DOHH2 (cell line): ENCODE data around the gene ANXA7.

Experiments used
- CTCF ChIP-seq: fragments of 200-600 bp; sonication (generic); IDR thresholded peaks from one replicate; pipeline ENCODE4 v1.5.1; 2014; ENCODE audit warnings: antibody characterized with exemption, mild to moderate bottlenecking, low read depth, low read length; ENCODE audit not compliant: poor library complexity, severe bottlenecking
- EZH2phosphoT487 ChIP-seq: fragments of 200-600 bp; sonication (generic); IDR thresholded peaks from 2 replicates; pipeline ENCODE4 v1.6.1; 2017; ENCODE audit warnings: borderline replicate concordance, mild to moderate bottlenecking, antibody characterized with exemption, low read length, moderate library complexity, mixed read lengths

- TF ChIP-seq CTCF: no peak
- TF ChIP-seq EZH2phosphoT487: no peak
These were observed 34.5 kb upstream of the ANXA7 start for GRCh38 chr10:73448384-73448783.
